SK-N-SH treated with all-trans-retinoic acid at 6 μM for 48 hours (cell line): Measurements from ENCODE around the gene PLAAT3.
A peak's percentile ranks its signal among the peaks of the same experiment; 100 is the strongest.
"Not testable (repeated sequence)": the region's sequence is repeated elsewhere in the genome, so short reads cannot be mapped to it uniquely, and the experiment has no call there.

Experiments
- ATAC-seq: fragments of 200-7000 bp; cut with Tn5 transposase; 3 replicates; pipeline ENCODE4 v1.9.1; 2020; ENCODE audit warnings: mild to moderate bottlenecking, moderate library complexity
- ARNTL ChIP-seq: fragments of 450-650 bp; formaldehyde crosslinking; IDR thresholded peaks from 2 replicates; pipeline ENCODE4 v1.5.0; 2020; ENCODE audit warnings: low read depth, mild to moderate bottlenecking, moderate library complexity, borderline replicate concordance
- BACH2 ChIP-seq: fragments of 250-450 bp; sonication (Bioruptor Pico); IDR thresholded peaks from 2 replicates; pipeline ENCODE4 v1.9.0; 2021; ENCODE audit warnings: mild to moderate bottlenecking, borderline replicate concordance
- CSDC2 ChIP-seq: fragments of 250-450 bp; sonication (Bioruptor Pico); IDR thresholded peaks from 2 replicates; pipeline ENCODE4 v1.5.0; 2020; ENCODE audit warnings: mild to moderate bottlenecking, moderate library complexity
- ESRRG ChIP-seq: fragments of 250-450 bp; sonication (Bioruptor Pico); IDR thresholded peaks from 2 replicates; pipeline ENCODE4 v1.6.1; 2021; ENCODE audit warnings: mild to moderate bottlenecking
- OSR1 ChIP-seq: fragments of 250-450 bp; sonication (Bioruptor Pico); IDR thresholded peaks from 2 replicates; pipeline ENCODE4 v1.8.0; 2022; ENCODE audit warnings: moderate library complexity, mild to moderate bottlenecking, inconsistent platforms
- PATZ1 ChIP-seq: fragments of 250-450 bp; sonication (Bioruptor Pico); IDR thresholded peaks from 2 replicates; pipeline ENCODE4 v1.8.0; 2020; ENCODE audit warnings: mild to moderate bottlenecking, moderate library complexity, borderline replicate concordance
- POU6F1 ChIP-seq: fragments of 250-450 bp; sonication (Bioruptor Pico); IDR thresholded peaks from 2 replicates; pipeline ENCODE4 v1.8.0; 2021; ENCODE audit warnings: low read depth, mild to moderate bottlenecking, moderate library complexity, borderline replicate concordance
- PPARA ChIP-seq: fragments of 250-450 bp; sonication (Bioruptor Pico); IDR thresholded peaks from 2 replicates; pipeline ENCODE4 v1.5.0; 2020; ENCODE audit warnings: mild to moderate bottlenecking, borderline replicate concordance
- RARB ChIP-seq: fragments of 250-450 bp; sonication (Bioruptor Pico); IDR thresholded peaks from 2 replicates; pipeline ENCODE4 v1.8.0; 2021; ENCODE audit warnings: mild to moderate bottlenecking, moderate library complexity
- TCF4 ChIP-seq: fragments of 250-450 bp; sonication (Bioruptor Pico); IDR thresholded peaks from 2 replicates; pipeline ENCODE4 v1.8.0; 2021; ENCODE audit warnings: mild to moderate bottlenecking, moderate library complexity, borderline replicate concordance
- TOX ChIP-seq: fragments of 250-450 bp; sonication (Bioruptor Pico); IDR thresholded peaks from 2 replicates; pipeline ENCODE4 v1.8.0; 2021; ENCODE audit warnings: mild to moderate bottlenecking, moderate library complexity, borderline replicate concordance
- ZFP3 ChIP-seq: fragments of 250-450 bp; sonication (Bioruptor Pico); IDR thresholded peaks from 2 replicates; pipeline ENCODE4 v1.5.0; 2020; ENCODE audit warnings: mild to moderate bottlenecking, moderate library complexity
- ZNF8 ChIP-seq: fragments of 450-650 bp; formaldehyde crosslinking; IDR thresholded peaks from 2 replicates; pipeline ENCODE4 v1.5.0; 2020; ENCODE audit warnings: mild to moderate bottlenecking, moderate library complexity
- TF ChIP-seq, protein P1 (sequence below): fragments of 250-450 bp; sonication (Bioruptor Pico); IDR thresholded peaks from 2 replicates; pipeline ENCODE4 v1.5.1; 2020; ENCODE audit warnings: low read depth, mild to moderate bottlenecking, moderate library complexity
- TF ChIP-seq, protein P2 (sequence below): fragments of 250-450 bp; sonication (Bioruptor Pico); IDR thresholded peaks from 2 replicates; pipeline ENCODE4 v1.5.1; 2021; ENCODE audit warnings: mild to moderate bottlenecking, moderate library complexity
- TF ChIP-seq, protein P3 (sequence below): fragments of 250-450 bp; sonication (Bioruptor Pico); IDR thresholded peaks from 2 replicates; pipeline ENCODE4 v1.5.0; 2020; ENCODE audit warnings: mild to moderate bottlenecking, moderate library complexity

The PLAAT3 gene

DNA sequence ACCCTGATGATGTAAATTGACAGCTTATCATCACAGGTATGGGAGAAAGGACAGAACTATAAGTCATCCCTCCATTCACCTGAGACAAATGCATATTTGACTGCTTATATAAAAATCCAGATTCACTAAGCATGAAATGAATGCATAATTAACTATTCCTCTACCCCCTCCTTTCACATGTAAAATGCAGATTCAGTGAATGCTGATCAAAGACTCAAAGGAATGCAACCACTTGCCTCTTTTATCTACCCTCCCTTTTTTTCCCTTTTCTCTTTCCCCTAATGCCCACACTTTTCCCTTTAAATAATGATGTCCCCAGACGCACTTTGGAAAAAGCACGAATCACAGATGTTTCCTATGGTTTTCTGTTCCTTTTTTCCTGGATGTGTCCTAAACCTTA lies 82.1 kb downstream of the PLAAT3 start:
- TF ChIP-seq PATZ1 (no peak), ESRRG (CRISPR knock-in tag) (no peak), OSR1 (no peak), BACH2 (CRISPR knock-in tag) (no peak), ARNTL (CRISPR knock-in tag) (no peak)
- TF ChIP-seq, protein P1, sequence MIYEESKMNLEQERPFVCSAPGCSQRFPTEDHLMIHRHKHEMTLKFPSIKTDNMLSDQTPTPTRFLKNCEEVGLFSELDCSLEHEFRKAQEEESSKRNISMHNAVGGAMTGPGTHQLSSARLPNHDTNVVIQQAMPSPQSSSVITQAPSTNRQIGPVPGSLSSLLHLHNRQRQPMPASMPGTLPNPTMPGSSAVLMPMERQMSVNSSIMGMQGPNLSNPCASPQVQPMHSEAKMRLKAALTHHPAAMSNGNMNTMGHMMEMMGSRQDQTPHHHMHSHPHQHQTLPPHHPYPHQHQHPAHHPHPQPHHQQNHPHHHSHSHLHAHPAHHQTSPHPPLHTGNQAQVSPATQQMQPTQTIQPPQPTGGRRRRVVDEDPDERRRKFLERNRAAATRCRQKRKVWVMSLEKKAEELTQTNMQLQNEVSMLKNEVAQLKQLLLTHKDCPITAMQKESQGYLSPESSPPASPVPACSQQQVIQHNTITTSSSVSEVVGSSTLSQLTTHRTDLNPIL (CRISPR knock-in tag), result no peak
- TF ChIP-seq, protein P2, sequence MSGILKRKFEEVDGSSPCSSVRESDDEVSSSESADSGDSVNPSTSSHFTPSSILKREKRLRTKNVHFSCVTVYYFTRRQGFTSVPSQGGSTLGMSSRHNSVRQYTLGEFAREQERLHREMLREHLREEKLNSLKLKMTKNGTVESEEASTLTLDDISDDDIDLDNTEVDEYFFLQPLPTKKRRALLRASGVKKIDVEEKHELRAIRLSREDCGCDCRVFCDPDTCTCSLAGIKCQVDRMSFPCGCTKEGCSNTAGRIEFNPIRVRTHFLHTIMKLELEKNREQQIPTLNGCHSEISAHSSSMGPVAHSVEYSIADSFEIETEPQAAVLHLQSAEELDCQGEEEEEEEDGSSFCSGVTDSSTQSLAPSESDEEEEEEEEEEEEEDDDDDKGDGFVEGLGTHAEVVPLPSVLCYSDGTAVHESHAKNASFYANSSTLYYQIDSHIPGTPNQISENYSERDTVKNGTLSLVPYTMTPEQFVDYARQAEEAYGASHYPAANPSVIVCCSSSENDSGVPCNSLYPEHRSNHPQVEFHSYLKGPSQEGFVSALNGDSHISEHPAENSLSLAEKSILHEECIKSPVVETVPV, result no peak
- TF ChIP-seq, all 23 proteins: peak for 0
- ATAC-seq, result no peak

DNA sequence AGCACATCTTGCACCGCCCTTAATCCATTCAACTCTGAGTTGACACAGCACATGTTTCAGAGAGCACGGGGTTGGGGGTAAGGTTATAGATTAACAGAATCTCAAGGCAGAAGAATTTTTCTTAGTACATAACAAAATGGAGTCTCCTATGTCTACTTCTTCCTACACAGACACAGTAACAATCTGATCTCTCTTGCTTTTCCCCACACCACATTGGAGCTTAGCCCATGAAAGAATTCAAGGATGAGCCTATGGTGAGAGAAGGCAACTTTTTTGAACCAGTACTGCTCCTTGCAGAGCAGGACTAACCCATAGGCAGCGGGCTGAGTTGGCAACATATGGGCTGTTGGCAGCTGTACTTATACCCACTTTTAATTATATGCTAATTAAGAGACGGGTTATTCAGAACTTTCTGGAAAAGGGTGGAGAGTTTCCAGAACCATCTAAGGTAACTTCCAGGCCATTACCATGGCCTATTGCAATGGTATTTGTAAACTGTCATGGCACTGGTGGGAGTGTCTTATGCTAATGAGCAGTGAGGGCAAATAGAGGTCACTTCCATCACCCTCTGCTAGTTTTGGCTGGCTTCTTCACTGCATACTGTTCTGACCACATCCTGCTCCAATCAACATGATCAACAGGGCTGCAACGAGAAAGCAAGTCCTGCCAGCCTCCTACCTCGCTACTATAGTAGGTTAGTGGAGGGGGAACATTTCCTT lies 83.0 kb downstream of the PLAAT3 start:
- TF ChIP-seq CSDC2 (CRISPR knock-in tag) (peak; percentile 98), ZFP3 (peak; percentile 20; the same call in 1 of the 2 replicates), TOX (CRISPR knock-in tag) (peak; percentile 71; the same call in 1 of the 2 replicates), RARB (CRISPR knock-in tag) (peak; percentile 84), OSR1 (peak; percentile 77; the same call in 1 of the 2 replicates)
- ATAC-seq, result peak; percentile 93

- TF ChIP-seq, protein P2, result no peak
- TF ChIP-seq, protein P1 (CRISPR knock-in tag), result no peak
- TF ChIP-seq RARB (CRISPR knock-in tag) (no peak), ARNTL (CRISPR knock-in tag) (no peak), ESRRG (CRISPR knock-in tag) (no peak), POU6F1 (no peak), CSDC2 (CRISPR knock-in tag) (no peak), BACH2 (CRISPR knock-in tag) (no peak), OSR1 (no peak), ZNF8 (CRISPR knock-in tag) (no peak), PATZ1 (no peak), PPARA (CRISPR knock-in tag) (no peak), TCF4 (CRISPR knock-in tag) (no peak)
- TF ChIP-seq, protein P3, sequence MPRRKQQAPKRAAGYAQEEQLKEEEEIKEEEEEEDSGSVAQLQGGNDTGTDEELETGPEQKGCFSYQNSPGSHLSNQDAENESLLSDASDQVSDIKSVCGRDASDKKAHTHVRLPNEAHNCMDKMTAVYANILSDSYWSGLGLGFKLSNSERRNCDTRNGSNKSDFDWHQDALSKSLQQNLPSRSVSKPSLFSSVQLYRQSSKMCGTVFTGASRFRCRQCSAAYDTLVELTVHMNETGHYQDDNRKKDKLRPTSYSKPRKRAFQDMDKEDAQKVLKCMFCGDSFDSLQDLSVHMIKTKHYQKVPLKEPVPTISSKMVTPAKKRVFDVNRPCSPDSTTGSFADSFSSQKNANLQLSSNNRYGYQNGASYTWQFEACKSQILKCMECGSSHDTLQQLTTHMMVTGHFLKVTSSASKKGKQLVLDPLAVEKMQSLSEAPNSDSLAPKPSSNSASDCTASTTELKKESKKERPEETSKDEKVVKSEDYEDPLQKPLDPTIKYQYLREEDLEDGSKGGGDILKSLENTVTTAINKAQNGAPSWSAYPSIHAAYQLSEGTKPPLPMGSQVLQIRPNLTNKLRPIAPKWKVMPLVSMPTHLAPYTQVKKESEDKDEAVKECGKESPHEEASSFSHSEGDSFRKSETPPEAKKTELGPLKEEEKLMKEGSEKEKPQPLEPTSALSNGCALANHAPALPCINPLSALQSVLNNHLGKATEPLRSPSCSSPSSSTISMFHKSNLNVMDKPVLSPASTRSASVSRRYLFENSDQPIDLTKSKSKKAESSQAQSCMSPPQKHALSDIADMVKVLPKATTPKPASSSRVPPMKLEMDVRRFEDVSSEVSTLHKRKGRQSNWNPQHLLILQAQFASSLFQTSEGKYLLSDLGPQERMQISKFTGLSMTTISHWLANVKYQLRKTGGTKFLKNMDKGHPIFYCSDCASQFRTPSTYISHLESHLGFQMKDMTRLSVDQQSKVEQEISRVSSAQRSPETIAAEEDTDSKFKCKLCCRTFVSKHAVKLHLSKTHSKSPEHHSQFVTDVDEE (CRISPR knock-in tag), result no peak
- no peak for ATAC-seq
Measured at GRCh38 chr11:63530021-63530420, 84.2 kb downstream of the PLAAT3 start.

- not testable (repeated sequence) for ATAC-seq
Measured at GRCh38 chr11:63529373-63529772, 84.9 kb downstream of the PLAAT3 start.

- not testable (repeated sequence) for ATAC-seq
Measured at GRCh38 chr11:63528729-63529278, 85.4 kb downstream of the PLAAT3 start.

- not testable (repeated sequence) for ATAC-seq
Measured at GRCh38 chr11:63528156-63528555, 86.1 kb downstream of the PLAAT3 start.
